HG03095 (cell line): ENCODE data around the gene TLDC2.
A peak's percentile ranks its signal among the peaks of the same experiment; 100 is the strongest.
"Not testable (repeated sequence)": the region's sequence is repeated elsewhere in the genome, so short reads cannot be mapped to it uniquely, and the experiment has no call there.

Experiments
- ATAC-seq: cut with Tn5 transposase; IDR thresholded peaks from one replicate; pipeline ENCODE4 v1.9.1; 2021; ENCODE audit warnings: moderate library complexity; ENCODE audit not compliant: unreplicated experiment

Gene TLDC2

DNA sequence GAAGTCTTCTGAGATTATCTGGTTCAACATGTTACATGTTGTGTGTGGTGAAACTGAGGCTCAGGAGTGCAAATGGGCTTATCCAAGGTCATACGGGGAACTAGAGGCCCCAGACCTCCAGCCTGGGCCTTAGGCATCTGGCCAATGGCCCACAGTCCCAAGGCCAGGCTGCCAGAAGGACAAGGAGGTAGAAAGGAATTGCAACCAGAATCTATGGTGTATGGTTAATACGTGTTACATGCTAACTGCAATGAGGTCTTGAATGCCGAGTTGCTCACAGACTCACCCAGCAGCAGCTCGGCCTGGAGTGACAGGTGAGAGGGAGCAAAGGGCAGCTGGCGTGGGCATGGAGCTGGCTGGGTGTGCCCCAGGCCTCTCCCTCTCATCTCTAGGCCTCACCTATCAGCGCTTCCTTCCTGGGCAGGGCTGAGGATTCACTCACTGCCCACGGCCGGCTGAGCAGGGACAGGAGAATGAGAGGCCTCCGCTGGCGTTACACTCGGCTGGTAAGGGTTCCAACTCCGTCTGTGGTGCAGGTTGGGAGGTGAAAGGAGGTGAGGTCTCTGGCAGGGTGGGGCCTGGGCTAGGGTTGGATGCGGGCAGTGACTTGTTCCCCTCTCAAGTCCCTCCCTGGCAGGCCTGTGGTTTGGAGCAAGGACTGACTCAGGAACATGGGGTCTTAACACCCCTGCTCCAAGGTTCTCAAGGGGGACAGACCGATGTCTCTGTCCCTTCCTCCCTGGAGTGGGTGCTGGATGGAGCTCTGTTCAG lies at the start of gene TLDC2:
TLDC2 (plus strand) TSS at position 437 of the 771 bp plus-strand sequence; CDS start at position 474, 37 bp downstream.
- ATAC-seq: no peak

DNA sequence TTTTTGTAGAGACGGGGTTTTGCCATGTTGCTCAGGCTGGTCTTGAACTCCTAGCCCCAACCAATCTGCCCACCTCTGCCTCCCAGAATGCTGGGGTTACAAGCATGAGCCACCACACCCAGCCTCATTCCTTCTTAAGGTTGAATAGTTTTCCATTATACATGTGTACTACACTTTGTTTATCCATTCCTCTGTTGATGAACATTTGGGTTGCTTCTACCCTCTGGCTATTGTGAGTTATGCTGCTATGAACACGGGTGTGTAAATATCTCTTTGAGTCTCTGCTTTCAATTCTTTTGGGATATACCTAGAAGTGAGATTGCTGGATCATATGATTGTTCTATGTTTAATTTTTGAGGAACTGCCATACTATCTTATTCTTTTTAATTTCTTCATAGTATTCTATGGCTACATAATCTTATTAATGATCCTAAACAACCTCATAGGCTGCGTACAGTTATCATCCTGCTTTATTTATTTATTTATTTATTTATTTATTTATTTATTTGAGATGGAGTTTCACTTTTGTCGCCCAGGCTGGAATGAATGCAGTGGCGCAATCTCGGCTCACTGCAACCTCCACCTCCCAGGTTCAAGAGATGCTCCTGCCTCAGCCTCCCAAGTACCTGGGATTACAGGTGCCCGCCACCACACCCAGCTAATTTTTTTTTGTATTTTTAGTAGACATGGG lies 49.2 kb upstream of the TLDC2 start:
- no peak for ATAC-seq

DNA sequence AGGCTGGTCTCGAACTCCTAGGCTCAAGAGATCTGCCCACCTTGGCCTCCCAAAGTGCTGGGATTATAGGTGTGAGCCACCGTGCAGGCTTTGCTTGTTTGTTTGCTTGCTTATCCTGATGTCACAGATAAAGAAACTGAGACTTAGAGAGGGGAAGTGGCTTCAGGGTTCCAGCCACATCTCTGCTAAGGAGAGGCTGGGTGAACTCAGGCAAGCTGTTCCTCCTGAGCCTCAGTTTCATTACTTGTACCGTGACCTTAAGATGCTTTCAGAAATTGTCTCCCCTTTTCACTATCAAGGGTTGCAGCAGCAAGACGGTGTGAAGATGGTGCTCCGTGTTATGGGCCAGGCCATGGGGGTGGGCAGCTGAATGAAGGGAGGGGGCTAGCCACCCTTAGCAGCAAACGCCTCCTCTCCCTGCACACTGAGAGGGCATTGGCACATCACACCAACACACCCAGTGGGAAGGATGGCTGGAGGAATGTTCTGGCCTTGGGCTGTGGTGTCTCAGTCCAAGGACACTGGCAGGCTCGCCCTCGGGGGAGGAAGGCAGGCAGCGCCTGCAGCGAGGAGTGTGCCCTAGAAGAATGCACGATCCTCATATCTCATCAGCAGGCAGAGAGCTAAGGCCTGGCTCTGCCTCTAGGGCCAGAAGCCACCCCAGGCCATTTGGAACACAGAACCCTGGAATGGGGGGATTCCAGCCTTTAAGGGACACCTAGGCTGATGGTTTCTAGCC lies 48.2 kb upstream of the TLDC2 start:
- peak; percentile 87 for ATAC-seq

DNA sequence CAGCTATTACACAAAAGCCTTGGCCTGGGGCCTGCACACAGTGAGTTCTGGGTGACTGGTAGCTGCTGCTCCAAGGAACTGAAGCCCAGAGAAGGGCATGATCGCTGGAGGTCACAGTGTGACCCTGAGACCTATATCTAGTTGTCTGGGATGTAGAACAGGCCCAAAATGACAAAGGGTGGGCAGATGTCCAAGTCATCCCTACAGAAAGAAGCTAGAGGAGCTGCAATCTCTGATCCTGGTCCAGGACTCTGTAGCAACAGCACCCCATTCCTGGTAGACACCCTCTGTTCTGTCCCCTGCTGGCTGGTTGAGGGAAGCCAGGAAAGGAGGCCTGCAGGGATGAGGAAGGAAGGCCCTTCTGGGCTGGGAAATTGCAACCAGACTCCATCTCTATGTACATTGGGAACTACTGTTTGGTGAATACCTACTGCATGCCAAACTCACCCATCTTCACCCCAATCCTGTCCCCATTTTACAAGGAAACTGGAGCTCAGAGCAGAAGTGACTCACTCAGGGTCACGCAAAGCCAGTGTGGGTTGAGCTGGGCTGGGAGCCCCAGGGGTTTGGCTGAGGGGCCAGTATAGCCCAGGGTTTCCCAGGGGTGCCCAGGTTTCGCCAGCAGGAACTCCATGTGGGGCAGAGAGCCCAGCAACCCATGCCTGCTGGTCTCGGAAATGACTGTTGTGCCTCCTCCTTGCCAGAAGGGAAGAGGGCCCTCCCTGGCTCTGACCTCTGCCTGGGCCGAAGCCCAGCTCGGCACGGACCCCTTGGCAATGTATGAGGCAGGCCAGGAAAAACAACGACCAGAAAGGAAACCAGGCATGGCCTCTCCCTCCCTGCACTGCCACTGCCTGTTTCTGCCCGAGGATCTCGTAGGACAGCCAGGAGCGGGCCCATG lies 44.9 kb upstream of the TLDC2 start:
- no peak for ATAC-seq

DNA sequence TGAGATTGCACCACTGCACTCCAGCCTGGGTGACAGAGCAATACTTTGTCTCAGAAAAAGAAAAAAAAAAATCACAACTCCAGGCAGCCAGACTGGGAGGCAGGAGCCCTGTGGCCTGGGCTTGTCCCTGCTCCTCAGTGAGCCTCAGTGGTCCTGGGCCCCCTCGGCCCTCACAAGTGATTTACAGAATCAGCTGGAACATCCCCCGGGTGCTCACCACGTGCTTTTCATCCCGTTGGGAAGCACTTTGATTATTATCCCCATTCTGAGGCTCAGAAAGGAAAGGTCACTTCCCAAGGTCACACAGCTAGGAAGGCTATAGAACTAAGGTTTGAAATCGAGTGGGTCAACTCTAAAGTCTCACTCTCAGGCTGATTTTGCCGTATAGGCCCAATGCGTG lies 43.1 kb upstream of the TLDC2 start:
- no peak for ATAC-seq

DNA sequence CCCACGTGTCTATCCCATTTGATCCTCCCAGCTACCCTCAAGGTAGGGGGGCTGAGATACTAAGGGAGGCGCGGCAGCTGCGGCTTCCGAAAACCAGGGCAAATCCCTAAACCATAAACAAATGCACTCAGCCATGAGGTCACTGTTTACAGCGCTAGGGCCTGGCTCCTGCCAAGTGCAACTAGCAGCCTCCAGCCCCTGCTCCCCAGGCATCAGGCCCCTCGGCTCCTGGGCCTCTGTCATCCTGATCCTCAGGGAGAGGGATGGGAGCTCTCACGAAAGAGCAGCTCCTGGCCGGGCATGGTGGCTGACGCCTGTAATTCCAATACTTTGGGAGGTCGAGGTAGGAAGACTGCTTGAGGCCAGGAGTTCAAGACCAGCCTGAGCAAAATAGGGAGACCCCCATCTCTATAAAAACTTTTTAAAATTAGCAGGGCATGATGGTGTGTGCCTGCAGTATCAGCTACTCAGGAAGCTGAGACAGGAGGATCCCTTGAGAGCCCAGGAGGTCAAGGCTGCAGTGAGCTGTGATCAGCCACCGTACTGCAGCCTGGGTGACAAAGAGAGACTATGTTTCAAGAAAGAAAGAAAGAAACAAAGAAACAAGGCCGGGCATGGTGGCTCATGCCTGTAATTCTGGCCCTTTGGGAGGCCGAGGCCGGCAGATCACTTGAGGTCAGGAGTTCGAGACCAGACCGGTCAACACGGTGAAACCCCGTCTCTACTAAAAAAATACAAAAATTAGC lies 42.5 kb upstream of the TLDC2 start:
- ATAC-seq: no peak

DNA sequence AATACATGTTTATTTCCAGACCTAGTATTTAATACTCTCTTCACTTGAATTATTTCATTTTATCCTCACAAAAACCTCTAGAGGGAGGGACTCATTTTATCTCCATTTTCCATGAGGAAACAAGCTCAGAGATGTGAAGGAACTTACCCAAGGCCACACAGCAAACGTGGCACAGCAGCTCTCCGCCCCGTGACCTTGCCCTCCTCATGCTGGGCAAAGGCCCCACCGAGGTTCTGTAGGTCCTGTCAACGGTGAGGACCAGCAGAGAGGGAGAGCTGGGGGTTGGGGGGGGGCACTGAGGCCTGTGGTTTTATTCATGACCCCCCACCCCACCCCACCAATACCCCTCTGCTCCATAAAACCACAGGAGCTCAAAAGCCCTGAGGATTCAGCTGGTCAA lies 40.9 kb upstream of the TLDC2 start:
- no peak for ATAC-seq

DNA sequence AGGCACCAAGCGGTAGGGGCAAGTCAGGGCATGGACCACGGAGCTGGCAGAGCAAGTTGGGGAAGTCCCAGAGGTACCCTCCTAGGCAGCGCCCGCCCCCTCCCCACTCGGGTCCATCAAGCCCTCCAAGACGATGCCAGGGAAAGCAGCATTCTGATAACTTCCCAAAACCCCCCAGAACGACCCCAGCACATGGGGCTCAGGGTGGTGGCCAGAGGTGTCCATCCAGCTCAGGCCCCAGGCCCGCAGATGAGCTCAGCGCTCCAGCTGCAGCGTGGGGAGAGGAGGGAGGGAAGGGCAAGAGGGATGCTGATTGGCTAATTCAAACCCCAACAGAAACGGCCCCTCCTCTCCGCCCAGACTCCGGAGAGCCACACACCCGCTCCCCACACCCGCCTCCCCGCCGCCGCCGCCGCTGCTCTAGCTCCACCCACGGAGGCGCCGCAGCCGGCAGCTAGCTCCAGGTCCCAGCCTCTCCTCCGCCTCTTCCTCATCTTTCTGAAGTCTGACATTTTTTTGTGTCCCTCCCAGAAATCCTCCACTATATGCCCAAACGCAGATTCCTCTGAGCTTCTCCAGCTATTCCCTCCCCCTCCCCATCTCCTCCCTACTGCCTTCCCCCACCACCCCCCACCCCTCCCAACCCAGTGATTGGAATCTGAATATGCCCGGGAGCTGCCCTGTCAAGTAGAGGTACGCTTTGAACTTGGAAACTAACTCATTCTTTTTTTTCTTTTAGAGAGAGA lies 40.3 kb upstream of the TLDC2 start:
- ATAC-seq: peak; percentile 85

DNA sequence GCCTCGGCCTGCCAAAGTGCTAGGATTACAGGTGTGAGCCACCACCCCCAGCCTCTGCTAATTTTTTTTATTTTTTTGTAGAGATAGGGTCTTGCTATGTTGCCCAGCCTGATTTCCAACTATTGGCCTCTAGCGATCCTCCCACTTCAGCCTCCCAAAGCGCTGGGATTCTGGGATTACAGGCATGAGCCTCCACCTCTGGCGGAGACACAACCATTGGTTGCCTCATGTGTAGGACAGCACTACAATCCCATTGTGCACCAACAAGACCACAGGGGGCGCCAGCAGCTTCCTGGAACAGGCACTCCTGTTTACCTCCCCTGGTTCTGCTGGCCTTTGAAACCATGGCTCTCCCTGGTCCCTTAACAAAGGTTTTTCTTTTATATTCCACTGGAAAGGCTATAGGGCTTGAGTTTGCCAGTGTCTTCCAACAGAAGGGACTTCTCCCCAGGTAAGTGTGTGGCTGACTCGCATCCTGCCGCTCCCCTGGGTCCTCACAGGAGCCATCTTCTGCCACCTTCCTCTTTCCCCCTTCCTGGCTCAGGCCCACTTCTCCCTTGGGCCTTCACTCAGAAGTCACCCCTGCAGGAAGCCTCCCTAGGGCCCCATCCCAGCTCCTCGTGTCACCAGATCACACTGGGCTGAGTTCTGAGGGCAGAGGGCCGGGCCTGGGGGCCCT lies 39.2 kb upstream of the TLDC2 start:
- no peak for ATAC-seq

DNA sequence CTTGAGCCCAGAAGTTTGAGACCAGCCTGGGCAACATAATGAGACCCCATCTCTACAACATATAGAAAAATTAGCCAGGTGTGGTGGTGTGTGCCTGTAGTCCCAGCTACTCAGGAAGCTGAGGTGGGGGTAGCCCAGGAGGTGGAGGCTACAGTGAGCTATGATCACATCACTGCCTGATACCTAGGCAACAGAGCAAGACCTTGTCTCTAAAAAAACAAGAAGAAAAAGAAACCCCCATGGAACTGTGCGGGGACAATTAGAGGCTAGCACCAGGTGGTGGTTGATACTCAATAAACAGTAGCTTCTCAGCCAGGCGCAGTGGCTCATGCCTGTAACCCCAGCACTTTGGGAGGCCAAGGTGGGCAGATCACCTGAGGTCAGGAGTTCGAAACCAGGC lies 37.6 kb upstream of the TLDC2 start:
- not testable (repeated sequence) for ATAC-seq

DNA sequence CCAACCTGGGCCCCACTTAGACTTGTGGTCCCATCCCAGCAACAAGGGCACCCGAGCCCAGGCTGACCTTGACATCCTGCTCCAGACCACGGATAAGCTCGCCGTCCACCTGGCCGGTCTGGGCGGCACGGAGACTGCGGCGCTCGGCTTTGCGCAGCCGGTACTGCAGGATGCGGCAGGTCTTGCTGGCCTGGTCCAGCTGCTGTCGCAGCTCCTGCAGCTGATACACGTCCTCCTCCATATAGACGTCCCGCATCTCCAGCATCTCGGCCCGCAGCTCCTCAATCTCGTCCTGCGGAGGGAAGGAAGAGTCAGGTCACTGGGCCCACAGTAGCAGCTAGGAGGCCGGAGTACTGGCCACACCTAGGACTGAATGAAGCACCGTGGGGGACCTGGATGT lies 36.8 kb upstream of the TLDC2 start:
- no peak for ATAC-seq

DNA sequence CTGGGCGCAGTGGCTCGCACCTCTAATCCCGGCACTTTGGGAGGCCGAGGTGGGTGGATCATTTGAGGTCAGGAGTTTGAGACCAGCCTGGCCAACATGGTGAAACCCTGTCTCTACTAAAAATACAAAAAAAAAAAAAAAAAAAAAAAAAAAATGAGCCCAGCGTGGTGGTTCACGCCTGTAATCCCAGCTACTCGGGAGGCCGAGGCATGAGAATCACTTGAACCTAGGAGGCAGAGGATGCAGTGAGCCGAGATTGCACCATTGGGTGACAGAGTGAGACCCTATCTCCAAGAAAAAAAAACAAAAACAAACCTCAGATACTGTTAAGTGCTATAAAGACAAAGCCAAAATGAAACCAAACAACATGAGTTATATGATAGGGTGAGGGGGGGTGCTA lies 34.9 kb upstream of the TLDC2 start:
- ATAC-seq: not testable (repeated sequence)

DNA sequence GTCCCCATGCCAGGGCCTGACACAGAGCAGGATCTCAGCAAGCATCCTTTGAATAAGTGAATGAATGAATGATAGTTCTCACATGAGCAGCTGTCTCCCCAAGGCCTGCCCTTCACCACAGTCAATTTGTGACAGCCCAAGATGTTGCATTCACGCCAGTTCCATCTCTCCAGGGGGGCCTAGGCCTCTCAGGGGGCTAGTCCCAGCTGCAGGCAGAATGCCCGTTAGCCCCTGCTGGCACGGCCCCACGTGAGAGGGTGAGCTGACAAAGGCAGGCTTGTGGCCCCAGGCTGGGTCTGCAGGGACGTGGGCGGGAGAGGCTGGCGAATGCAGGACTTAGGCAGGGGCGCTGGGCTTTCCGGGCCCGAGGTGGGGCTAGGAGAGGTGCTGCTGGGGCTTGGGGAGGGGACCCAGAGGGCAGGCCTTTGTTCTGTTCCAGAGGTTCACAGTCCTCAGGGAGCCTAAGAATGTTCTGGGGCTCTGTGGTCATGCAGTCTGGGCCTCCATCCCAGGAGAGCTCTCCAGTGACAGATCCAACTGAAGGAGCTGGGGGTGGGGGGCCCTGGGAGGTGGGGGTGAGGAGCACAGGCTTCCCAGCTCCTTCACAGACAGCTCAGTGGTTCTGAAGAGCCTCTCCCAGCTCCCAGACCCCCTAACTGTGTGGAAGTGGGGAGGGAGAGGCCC lies 30.5 kb upstream of the TLDC2 start:
- no peak for ATAC-seq

DNA sequence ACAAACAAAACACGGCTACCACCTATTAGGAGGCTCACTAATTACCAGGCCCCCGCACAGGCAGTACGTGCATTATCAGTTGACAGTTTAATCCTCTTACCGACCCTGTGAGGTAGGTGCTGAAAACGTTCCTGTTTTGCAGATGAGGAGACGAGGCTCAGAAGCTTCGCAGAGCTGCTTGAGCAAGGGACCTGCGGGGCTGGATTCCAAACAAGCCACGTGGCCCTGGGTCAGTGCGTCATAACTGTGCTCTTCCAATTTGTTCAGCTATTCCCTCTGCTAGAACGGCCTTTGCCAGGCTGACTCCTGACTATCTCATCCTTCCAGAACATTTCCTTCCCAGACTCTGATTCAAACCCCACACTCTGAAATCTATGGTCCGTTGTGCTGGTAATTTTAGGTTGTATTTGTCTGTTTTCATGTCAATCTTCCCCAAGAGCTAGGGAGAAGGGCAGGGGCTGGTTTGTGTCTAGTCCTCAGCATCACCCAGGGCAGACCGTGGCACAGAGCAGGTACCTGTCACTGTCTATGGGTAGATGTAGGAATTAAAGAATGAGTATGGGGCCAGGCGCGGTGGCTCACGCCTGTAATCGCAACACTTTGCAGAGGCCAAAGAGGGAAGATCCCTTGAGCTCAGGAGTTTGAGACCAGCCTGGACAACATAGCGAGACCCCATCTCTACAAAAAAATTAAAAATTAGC lies 28.8 kb upstream of the TLDC2 start:
- ATAC-seq: no peak

DNA sequence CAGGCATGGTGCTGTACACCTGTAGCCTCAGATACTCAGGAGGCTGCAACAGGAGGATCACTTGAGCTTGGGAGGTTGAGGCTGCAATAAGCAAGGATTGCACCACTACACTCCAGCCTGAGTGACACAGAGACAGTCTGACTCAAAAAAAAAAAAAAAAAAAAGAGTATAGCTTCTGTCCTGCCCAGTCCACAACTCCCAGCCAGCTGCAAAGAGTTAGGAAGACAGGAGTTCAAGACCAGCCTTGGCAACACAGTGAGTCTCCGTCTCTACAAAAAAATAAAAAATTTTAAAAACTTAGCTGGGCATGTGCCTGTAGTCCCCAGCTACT lies 28.3 kb upstream of the TLDC2 start:
- no peak for ATAC-seq

DNA sequence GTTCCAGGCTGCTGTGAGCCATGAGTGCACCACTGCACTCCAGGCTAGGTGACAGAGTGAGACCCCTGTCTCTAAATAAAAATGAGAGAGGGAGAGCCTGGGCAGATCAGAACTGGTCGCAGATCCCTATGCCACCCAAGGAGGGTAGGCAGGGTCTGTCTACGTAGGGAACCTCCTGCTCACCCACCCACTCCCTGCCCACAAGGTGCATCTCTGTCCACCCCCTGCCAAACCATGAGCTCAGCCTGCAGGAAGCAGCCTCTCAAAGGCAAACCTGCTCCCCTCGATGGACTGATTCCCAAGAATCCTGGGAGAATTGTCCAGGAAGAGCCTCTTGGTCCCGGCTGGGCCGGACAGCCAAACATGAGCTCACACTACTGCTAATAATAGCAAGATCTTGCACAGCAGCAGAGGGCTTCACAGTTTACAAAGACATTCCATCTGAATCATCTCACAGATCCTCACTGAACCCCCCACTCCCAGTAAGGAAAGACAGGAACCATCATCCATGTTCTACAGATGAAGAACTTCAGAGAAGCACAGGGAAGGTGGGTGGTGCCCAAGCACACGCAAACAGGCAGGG lies 27.8 kb upstream of the TLDC2 start:
- no peak for ATAC-seq

DNA sequence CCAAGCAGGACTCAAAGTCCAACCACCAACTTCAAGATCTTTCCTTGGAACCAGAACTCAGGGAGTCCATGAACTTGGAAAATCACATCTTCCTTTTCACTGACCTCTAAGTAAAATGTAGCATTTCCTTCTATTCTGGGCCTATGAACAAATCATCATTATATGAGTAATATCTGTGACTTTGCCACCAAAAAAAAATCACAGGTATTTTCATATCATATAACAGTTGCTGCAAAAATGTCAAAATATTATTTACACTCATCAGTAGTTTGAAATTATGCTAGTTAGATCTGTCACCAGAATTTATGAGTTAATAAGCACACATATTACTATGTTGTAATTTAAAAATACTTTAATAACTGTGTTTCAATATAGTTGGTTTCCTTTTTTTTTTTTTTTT lies 27.3 kb upstream of the TLDC2 start:
- ATAC-seq: no peak
